ENCODE results near the gene ATOX1.

DNA sequence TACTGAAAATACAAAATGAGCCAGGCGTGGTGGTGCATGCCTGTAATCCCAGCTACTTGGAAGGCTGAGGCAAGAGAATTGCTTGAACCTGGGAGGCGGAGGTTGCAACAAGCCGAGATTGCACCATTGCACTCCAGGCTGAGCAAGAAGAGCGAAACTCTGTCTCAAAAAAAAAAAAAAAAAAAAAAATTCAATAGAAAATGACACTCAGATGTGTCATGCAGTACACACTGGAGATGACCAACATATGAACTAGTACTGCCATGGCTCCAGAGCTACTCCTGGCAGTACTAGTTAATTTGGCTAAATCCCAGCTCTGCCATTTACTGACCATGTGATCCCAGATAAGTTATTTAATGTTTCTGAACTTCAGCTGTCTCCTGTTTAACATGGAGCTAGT is 7.3 kb downstream of the ATOX1 start:
- TF ChIP-seq POLR2A (IDR thresholded peaks at IDR 0.05) (no peak), CTCF (IDR thresholded peaks at IDR 0.05) (no peak), POLR2AphosphoS5 (IDR thresholded peaks at IDR 0.05; ENCODE audit: insufficient read depth in 1 of 2, low read depth in 1 of 2) (no peak)

All from vagina (tissue), 2 donors.